ENCODE measurements around the gene IGHMBP2. TPM values are rescaled to one million over a fixed set of nuclear protein-coding genes. Genes with fewer than 3 reads are reported as not detected.
A peak's percentile ranks its signal among the peaks of the same experiment; 100 is the strongest.

Gene IGHMBP2
- total and polyA plus RNA-seq, 5 donors from 2014 or later = 5.4 to 47.5 (median 7.3) TPM

DNA sequence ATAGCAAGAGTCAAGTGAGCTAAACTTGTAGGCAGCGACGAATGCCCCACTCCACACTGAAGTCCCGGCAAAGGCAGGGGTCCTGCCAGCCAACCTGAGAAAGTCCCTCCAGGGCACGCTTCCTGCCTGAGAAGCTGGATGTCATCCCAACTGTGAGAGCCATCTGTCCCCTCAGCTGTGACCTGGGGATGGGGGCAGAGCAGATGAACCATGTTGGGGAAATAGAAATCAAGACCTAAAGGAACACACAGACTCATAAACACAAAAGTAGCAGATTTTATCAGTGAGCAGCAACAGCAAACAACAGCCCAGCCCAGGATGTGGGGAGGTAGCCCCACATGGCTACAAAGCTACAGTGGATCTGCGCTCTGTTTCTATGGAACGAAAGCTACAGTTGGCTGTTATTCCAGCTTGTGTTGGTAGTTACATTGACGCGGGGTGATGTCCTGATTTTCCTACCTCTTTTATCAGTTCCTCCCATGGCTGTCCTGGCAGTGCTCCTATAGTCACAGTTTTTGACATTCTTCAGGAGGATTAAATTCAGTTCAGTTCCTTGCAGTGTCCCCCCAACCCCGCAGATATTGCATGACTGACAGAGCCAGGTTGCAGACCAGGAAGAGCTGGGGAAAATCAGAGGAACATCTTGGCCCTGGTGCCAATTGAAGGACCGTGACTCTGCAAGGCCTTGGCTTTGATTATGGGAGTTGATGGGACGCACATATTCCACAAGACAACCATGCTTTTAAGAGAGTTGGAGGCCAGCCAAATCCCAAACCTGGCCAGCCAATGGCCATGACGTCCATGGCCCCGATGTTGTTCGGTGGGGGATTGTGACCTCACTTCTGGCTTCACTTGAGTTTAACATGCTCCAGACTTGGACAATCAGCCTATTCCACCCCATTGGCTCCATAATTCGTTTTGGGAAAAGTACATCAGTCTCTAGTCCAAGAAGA is 62.5 kb downstream of the IGHMBP2 start:
- H3K36me3 ChIP-seq (ENCODE audit: control insufficient read depth, insufficient read depth, low read length) = no peaks in the 10 kb centered on the region
- peak overlapping the region in 1 of 4 donors; percentile 7 for H3K4me3 Mint-ChIP-seq
- DNase-seq = peak in 2 of 3 donors; percentile 18 to 54
- no peaks in the 10 kb centered on the region for H3K27me3 ChIP-seq (ENCODE audit: control insufficient read depth, insufficient read depth, low read length)
- H3K4me3 ChIP-seq (ENCODE audit: low read depth, low read length) = no peak overlapping the region
- H3K27ac ChIP-seq (ENCODE audit: insufficient read depth, low read length, poor library complexity, severe bottlenecking) = no peak overlapping the region
- H3K27me3 Mint-ChIP-seq = peaks cover 4% of the 10 kb centered on the region
- no peak overlapping the region for H3K27ac Mint-ChIP-seq
- peak; percentile 52 to 54 for ATAC-seq (ENCODE audit: low read depth in 2 of 2)
- no peaks in the 10 kb centered on the region for H3K9me3 ChIP-seq (ENCODE audit: control insufficient read depth in 2 of 2, low read length in 2 of 2)
- H3K4me1 Mint-ChIP-seq = peaks cover 0 to 26% (median 13%) of the 10 kb centered on the region in 4 donors
- peaks cover 0 to 2% (median 0%) of the 10 kb centered on the region in 7 donors for H3K9me3 Mint-ChIP-seq
- H3K36me3 Mint-ChIP-seq = no peaks in the 10 kb centered on the region
- peaks cover 8% of the 10 kb centered on the region for H3K4me1 ChIP-seq (ENCODE audit: control insufficient read depth, insufficient read depth, low read length, poor library complexity, severe bottlenecking)

DNA sequence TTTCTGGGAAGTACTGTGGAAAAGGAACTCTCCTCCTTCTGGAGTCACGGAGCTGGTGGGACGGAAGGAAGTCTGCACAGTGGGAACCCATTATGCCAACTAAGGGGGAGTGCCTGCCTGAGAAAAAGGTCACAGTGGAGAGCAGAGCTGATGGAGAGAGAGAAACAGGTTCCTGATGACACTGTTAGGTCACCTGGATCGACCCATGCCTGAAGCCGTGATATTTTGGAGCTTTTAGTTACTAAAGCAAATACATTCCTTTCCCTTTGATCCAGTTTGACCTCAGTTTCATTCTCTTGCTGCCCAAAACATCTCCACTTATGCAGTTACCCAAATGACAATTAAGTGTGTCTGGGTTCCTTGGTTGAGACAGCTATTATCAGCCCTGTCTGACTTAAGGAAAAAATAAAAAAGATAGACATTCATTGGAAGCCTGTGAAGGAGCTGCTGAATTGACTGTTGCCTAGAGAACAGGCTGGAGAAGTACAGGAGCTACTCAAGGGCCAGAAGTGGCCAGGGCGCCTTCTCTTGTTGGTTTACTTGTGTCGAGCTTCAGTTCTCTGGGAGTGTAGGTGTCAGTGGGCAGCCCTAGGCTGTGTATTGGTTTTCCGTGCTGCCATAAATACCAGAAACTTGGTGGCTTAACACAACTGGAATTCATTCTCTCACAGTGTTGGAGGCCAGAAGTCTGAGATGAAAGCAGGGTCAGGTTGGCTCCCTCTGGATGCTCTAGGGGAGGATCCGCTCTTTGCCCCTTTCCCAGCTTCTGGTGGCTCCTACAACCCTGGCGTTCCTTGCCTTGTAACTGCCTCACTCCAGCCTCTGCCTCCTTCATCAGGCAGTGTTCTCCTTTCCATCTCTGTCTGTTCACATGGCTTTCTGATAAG is 63.4 kb downstream of the IGHMBP2 start:
- Mint-ChIP-seq H3K27ac (no peak overlapping the region), H3K36me3 (no peaks in the 10 kb centered on the region), H3K4me3 (peak overlapping the region in 1 of 4 donors; percentile 46), H3K4me1 (peaks cover 0 to 26% (median 13%) of the 10 kb centered on the region in 4 donors), H3K9me3 (peaks cover 0 to 2% (median 0%) of the 10 kb centered on the region in 7 donors), H3K27me3 (peaks cover 4% of the 10 kb centered on the region)
- no peaks in the 10 kb centered on the region for H3K27me3 ChIP-seq (ENCODE audit: control insufficient read depth, insufficient read depth, low read length)
- H3K4me1 ChIP-seq (ENCODE audit: control insufficient read depth, insufficient read depth, low read length, poor library complexity, severe bottlenecking) = peaks cover 8% of the 10 kb centered on the region
- no peak overlapping the region for H3K4me3 ChIP-seq (ENCODE audit: low read depth, low read length)
- DNase-seq (no peak), ATAC-seq (ENCODE audit: low read depth in 2 of 2) (no peak)
- no peaks in the 10 kb centered on the region for H3K36me3 ChIP-seq (ENCODE audit: control insufficient read depth, insufficient read depth, low read length)
- H3K9me3 ChIP-seq (ENCODE audit: control insufficient read depth in 2 of 2, low read length in 2 of 2) = no peaks in the 10 kb centered on the region
- no peak overlapping the region for H3K27ac ChIP-seq (ENCODE audit: insufficient read depth, low read length, poor library complexity, severe bottlenecking)

DNA sequence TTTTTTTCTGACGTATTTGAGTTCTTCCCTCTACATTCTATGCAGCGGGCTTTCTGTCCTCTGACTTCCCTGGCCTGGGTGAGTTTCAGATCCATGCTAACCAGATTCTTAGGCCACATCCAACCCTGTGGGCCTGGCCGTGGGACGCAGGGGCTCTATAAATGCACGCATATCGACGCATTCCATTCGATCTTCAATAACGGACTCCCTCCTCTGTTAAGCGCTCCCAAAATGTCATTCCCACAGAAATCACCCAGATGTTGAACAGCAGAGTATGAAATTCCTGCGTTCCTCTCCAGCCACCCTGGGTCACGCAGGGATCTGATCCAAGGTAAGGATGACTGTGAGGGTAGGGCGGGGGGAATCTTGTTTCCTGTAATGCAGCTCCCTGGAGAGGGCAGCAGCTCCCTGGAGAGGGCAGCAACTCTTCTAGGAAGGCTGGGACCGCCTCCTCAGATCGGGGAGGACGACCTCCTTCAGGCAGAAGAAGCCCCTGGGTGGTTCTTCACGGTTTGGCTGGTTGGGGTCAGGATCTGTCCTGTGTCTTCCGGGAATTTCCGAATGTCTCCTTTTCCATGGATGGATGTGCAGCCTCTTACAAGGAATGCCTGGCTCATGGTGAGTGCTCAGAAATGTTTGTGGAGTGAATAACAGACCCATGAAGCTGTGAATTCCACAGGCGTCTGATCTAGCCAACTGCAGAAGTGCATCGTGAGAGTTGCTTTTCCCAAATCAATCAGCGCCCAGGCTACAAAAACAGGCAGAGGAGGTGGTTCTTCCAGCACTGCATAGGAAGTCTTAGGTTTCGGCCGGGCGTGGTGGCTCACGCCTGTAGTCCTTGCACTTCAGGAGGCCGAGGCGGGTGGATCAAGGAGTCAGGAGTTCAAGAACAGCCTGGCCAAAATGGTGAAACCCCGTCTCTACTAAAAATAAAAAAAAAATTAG is 64.9 kb downstream of the IGHMBP2 start:
- DNase-seq = no peak
- Histone ChIP-seq H3K27me3 (ENCODE audit: control insufficient read depth, insufficient read depth, low read length) (no peaks in the 10 kb centered on the region), H3K4me1 (ENCODE audit: control insufficient read depth, insufficient read depth, low read length, poor library complexity, severe bottlenecking) (peaks cover under 1% of the 10 kb centered on the region), H3K27ac (ENCODE audit: insufficient read depth, low read length, poor library complexity, severe bottlenecking) (no peak overlapping the region), H3K9me3 (ENCODE audit: control insufficient read depth in 2 of 2, low read length in 2 of 2) (no peaks in the 10 kb centered on the region), H3K4me3 (ENCODE audit: low read depth, low read length) (no peak overlapping the region), H3K36me3 (ENCODE audit: control insufficient read depth, insufficient read depth, low read length) (no peaks in the 10 kb centered on the region)
- peaks cover 4% of the 10 kb centered on the region for H3K27me3 Mint-ChIP-seq
- H3K27ac Mint-ChIP-seq = no peak overlapping the region
- no peak overlapping the region for H3K4me3 Mint-ChIP-seq
- H3K36me3 Mint-ChIP-seq = peaks cover 3% of the 10 kb centered on the region
- H3K4me1 Mint-ChIP-seq = peaks cover 0 to 16% (median 9%) of the 10 kb centered on the region in 4 donors
- no peak for ATAC-seq (ENCODE audit: low read depth in 2 of 2)
- H3K9me3 Mint-ChIP-seq = peaks cover 0 to 2% (median 0%) of the 10 kb centered on the region in 7 donors

DNA sequence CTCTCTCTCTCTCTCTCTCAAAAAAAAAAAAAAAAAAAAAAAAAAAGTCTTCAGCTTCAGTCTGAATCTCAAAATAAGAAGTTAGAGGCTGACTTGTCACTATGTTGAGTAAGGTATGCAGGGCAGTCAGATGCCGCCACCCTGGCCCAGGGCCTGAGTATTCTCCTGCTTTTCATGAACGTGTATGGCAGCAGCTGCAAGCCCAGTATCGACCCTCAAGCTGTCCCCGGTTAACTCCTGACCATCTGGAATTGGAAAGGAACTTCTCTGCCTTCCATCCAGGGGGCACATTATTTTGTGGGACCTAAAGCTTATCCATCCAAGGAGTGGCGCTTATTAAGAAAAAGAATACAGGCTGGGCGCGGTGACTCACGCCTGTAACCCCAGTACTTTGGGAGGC is 65.7 kb downstream of the IGHMBP2 start:
- Histone ChIP-seq H3K27ac (ENCODE audit: insufficient read depth, low read length, poor library complexity, severe bottlenecking) (no peak overlapping the region), H3K27me3 (ENCODE audit: control insufficient read depth, insufficient read depth, low read length) (no peaks in the 10 kb centered on the region), H3K9me3 (ENCODE audit: control insufficient read depth in 2 of 2, low read length in 2 of 2) (no peaks in the 10 kb centered on the region), H3K4me3 (ENCODE audit: low read depth, low read length) (no peak overlapping the region), H3K4me1 (ENCODE audit: control insufficient read depth, insufficient read depth, low read length, poor library complexity, severe bottlenecking) (no peaks in the 10 kb centered on the region), H3K36me3 (ENCODE audit: control insufficient read depth, insufficient read depth, low read length) (no peaks in the 10 kb centered on the region)
- H3K4me3 Mint-ChIP-seq = no peak overlapping the region
- no peak for ATAC-seq (ENCODE audit: low read depth in 2 of 2)
- H3K9me3 Mint-ChIP-seq = no peaks in the 10 kb centered on the region
- DNase-seq = no peak
- H3K27ac Mint-ChIP-seq = no peak overlapping the region
- H3K27me3 Mint-ChIP-seq = peaks cover 4% of the 10 kb centered on the region
- peaks cover 3% of the 10 kb centered on the region for H3K36me3 Mint-ChIP-seq
- peaks cover 0 to 11% (median 8%) of the 10 kb centered on the region in 4 donors for H3K4me1 Mint-ChIP-seq

DNA sequence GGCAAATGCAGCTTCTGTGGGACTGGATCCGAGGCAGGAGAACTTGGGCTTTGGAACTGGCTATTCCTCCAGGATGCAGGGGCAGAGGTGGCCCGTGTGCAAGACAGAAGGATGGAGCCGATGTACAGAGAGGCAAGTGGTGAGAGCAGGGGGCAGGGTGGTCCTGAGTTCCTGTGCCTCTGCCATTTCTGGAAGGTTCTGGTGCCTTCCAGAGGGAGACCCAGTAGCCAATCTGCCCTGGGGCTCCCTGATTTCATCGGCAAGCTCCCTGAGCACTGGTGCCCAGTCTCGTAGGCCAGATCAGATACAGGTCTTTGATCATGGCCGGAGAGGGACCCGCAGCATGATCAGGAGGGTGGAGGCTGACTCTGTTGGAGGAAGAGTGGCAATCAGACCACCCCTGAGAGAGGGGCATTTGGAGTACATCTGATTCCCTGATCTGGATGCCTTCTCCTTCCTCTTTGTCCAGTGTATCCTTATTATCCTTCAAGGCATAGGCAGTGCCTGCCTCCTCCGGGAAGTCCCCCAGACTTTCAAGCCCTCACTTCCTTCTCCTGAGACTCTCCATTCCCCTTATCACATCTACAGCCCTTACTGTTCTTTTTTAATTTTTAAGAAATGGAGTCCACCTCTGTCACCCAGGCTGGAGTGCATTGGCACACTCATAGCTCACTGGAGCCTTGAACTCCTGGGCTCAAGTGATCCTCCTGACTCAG is 67.4 kb downstream of the IGHMBP2 start:
- Histone ChIP-seq H3K4me1 (ENCODE audit: control insufficient read depth, insufficient read depth, low read length, poor library complexity, severe bottlenecking) (no peaks in the 10 kb centered on the region), H3K27ac (ENCODE audit: insufficient read depth, low read length, poor library complexity, severe bottlenecking) (no peak overlapping the region), H3K27me3 (ENCODE audit: control insufficient read depth, insufficient read depth, low read length) (no peaks in the 10 kb centered on the region), H3K4me3 (ENCODE audit: low read depth, low read length) (no peak overlapping the region), H3K9me3 (ENCODE audit: control insufficient read depth in 2 of 2, low read length in 2 of 2) (no peaks in the 10 kb centered on the region), H3K36me3 (ENCODE audit: control insufficient read depth, insufficient read depth, low read length) (no peaks in the 10 kb centered on the region)
- peaks cover 3% of the 10 kb centered on the region for H3K36me3 Mint-ChIP-seq
- no peak overlapping the region for H3K4me3 Mint-ChIP-seq
- H3K9me3 Mint-ChIP-seq = no peaks in the 10 kb centered on the region
- H3K4me1 Mint-ChIP-seq = peaks cover 0 to 5% (median 2%) of the 10 kb centered on the region in 4 donors
- peaks cover 5% of the 10 kb centered on the region for H3K27me3 Mint-ChIP-seq
- ATAC-seq (ENCODE audit: low read depth in 2 of 2) (no peak), DNase-seq (no peak)
- H3K27ac Mint-ChIP-seq = no peak overlapping the region

DNA sequence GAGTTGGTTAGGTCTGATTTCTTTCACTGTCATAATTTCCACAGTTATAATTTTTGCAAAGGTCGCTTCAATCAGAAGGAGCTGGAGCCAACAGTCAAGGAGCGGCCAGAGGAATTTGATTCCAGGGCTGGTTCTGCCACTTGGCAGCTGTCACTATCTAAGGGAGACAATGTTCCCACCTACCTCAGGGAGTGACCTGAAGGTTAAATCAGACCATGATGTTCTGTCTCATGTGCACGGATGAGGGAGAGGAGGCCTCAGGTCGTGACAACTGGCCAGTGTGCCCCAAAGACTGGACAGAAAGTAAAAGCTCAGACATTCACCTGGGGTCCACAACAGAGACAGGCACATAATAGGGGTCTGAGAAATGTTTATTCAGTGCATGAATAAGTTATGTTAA is 69.5 kb downstream of the IGHMBP2 start:
- peaks cover 9% of the 10 kb centered on the region for H3K27me3 Mint-ChIP-seq
- DNase-seq (no peak), ATAC-seq (ENCODE audit: low read depth in 2 of 2) (no peak)
- no peaks in the 10 kb centered on the region for H3K9me3 Mint-ChIP-seq
- H3K27ac Mint-ChIP-seq = no peak overlapping the region
- no peak overlapping the region for H3K4me3 ChIP-seq (ENCODE audit: low read depth, low read length)
- peaks cover 3% of the 10 kb centered on the region for H3K36me3 Mint-ChIP-seq
- H3K4me1 ChIP-seq (ENCODE audit: control insufficient read depth, insufficient read depth, low read length, poor library complexity, severe bottlenecking) = no peaks in the 10 kb centered on the region
- H3K27me3 ChIP-seq (ENCODE audit: control insufficient read depth, insufficient read depth, low read length) = no peaks in the 10 kb centered on the region
- H3K36me3 ChIP-seq (ENCODE audit: control insufficient read depth, insufficient read depth, low read length) = no peaks in the 10 kb centered on the region
- no peak overlapping the region for H3K4me3 Mint-ChIP-seq
- no peaks in the 10 kb centered on the region for H3K4me1 Mint-ChIP-seq
- H3K9me3 ChIP-seq (ENCODE audit: control insufficient read depth in 2 of 2, low read length in 2 of 2) = no peaks in the 10 kb centered on the region
- no peak overlapping the region for H3K27ac ChIP-seq (ENCODE audit: insufficient read depth, low read length, poor library complexity, severe bottlenecking)

All from CD4-positive, CD25-positive, alpha-beta regulatory T cell (primary cell).